HepG2 (cell line): ENCODE measurements around the gene NUP214. TPM values are rescaled to one million over a fixed set of nuclear protein-coding genes. Genes with fewer than 3 reads are reported as not detected.
A peak's percentile ranks its signal among the peaks of the same experiment; 100 is the strongest.

Experiments used
- ARID4A ChIP-seq: sonication (generic); formaldehyde crosslinking; IDR thresholded peaks from 2 replicates; pipeline ENCODE4 v1.5.0; 2020; ENCODE audit warnings: mild to moderate bottlenecking, missing genetic modification reagents, borderline replicate concordance
- EP300 ChIP-seq, 3 experiments: sonication (generic) in 1 of 3; formaldehyde crosslinking in 1 of 3; IDR thresholded peaks; 2 replicates each; pipeline versions ENCODE4 v1.5.1 to v1.6.1; 2011 to 2020; ENCODE audit warnings: low read depth in 2 of 3, low read length in 2 of 3, borderline replicate concordance in 1 of 3, improper control_type of control experiment in 1 of 3, mild to moderate bottlenecking in 1 of 3, missing genetic modification reagents in 1 of 3, moderate library complexity in 1 of 3
- GLMP ChIP-seq: sonication (generic); formaldehyde crosslinking; IDR thresholded peaks from 2 replicates; pipeline ENCODE4 v1.9.0; 2021; ENCODE audit warnings: missing genetic modification reagents, mild to moderate bottlenecking, borderline replicate concordance
- KLF11 ChIP-seq: IDR thresholded peaks from 2 replicates; pipeline ENCODE4 v1.6.1; 2016; ENCODE audit warnings: missing compliant biosample characterization
- KLF12 ChIP-seq: sonication (generic); formaldehyde crosslinking; IDR thresholded peaks from 2 replicates; pipeline ENCODE4 v1.4.0; 2020; ENCODE audit warnings: missing genetic modification reagents, borderline replicate concordance
- MAF1 ChIP-seq: sonication (generic); formaldehyde crosslinking; IDR thresholded peaks from 2 replicates; pipeline ENCODE4 v1.5.0; 2020; ENCODE audit warnings: missing genetic modification reagents, borderline replicate concordance
- MED1 ChIP-seq: sonication (generic); formaldehyde crosslinking; IDR thresholded peaks from 2 replicates; pipeline ENCODE4 v1.4.0; 2020; ENCODE audit warnings: missing genetic modification reagents
- MED8 ChIP-seq: sonication (generic); formaldehyde crosslinking; IDR thresholded peaks from 2 replicates; pipeline ENCODE4 v1.8.1; 2023; ENCODE audit warnings: mild to moderate bottlenecking, missing genetic modification reagents; ENCODE audit not compliant: insufficient replicate concordance
- MEIS2 ChIP-seq: sonication (generic); formaldehyde crosslinking; IDR thresholded peaks from 2 replicates; pipeline ENCODE4 v1.9.0; 2021; ENCODE audit warnings: mild to moderate bottlenecking, missing genetic modification reagents
- MNT ChIP-seq: fragments of 450-650 bp; IDR thresholded peaks from 2 replicates; pipeline ENCODE4 v1.6.1; 2016
- NBN ChIP-seq: fragments of 450-650 bp; conservative IDR thresholded peaks from 2 replicates; pipeline ENCODE4 v1.6.1; 2017
- NR1H2 ChIP-seq: sonication (generic); formaldehyde crosslinking; IDR thresholded peaks from 2 replicates; pipeline ENCODE4 v1.8.1; 2022; ENCODE audit warnings: low read depth, missing genetic modification reagents, borderline replicate concordance
- PHF21A ChIP-seq: sonication (generic); formaldehyde crosslinking; IDR thresholded peaks from 2 replicates; pipeline ENCODE4 v1.5.0; 2020; ENCODE audit warnings: mild to moderate bottlenecking, missing genetic modification reagents
- POGK ChIP-seq: sonication (generic); formaldehyde crosslinking; conservative IDR thresholded peaks from 2 replicates; pipeline ENCODE4 v1.8.0; 2022; ENCODE audit warnings: mild to moderate bottlenecking, moderate library complexity, missing genetic modification reagents
- TBX3 ChIP-seq: fragments of 450-650 bp; IDR thresholded peaks from 2 replicates; pipeline ENCODE4 v1.6.1; 2017; ENCODE audit warnings: antibody characterized with exemption, mild to moderate bottlenecking, inconsistent platforms, borderline replicate concordance
- ZNF121 ChIP-seq: sonication (generic); formaldehyde crosslinking; IDR thresholded peaks from 2 replicates; pipeline ENCODE4 v1.5.0; 2020; ENCODE audit warnings: mild to moderate bottlenecking, missing genetic modification reagents
- ZNF383 ChIP-seq: sonication (generic); formaldehyde crosslinking; IDR thresholded peaks from 2 replicates; pipeline ENCODE4 v1.4.0; 2020; ENCODE audit warnings: missing genetic modification reagents, mild to moderate bottlenecking, borderline replicate concordance
- ZNF501 ChIP-seq: sonication (generic); formaldehyde crosslinking; IDR thresholded peaks from 2 replicates; pipeline ENCODE4 v1.5.1; 2020; ENCODE audit warnings: mild to moderate bottlenecking, moderate library complexity, missing genetic modification reagents
- ZNF556 ChIP-seq: sonication (generic); formaldehyde crosslinking; IDR thresholded peaks from 2 replicates; pipeline ENCODE4 v1.4.0; 2020; ENCODE audit warnings: mild to moderate bottlenecking, missing genetic modification reagents, borderline replicate concordance
- polyA plus RNA-seq, 8 experiments: library from polyadenylated mRNA; depleted of rRNA in 3 of 8; stranded (reverse) in 7 of 8; unstranded in 1 of 8; fragments of >200 nt; fragmentation: Illumina TruSeq in 4 of 8; extraction: Trizol in 4 of 8; gene quantifications; 2 replicates each; pipeline versions ENCODE4 v1.2.1 to v1.2.3, GENCODE V29; 2011 to 2016; ENCODE audit warnings: low read depth in 4 of 8, missing spikeins in 1 of 8, mixed read lengths in 1 of 8; ENCODE audit not compliant: insufficient read depth in 1 of 8
- total RNA-seq, 5 experiments: library from RNA; depleted of rRNA; stranded (reverse); fragments of >200 nt; fragmentation: Illumina TruSeq; extraction: Trizol; gene quantifications; 2 replicates each; pipeline ENCODE4 v1.2.3, GENCODE V29; 2016; ENCODE audit warnings: low read depth in 1 of 5

NUP214 gene
- total and polyA plus RNA-seq, 2 of the 13 experiments (the other 11 are each of a cell fraction or from before 2014, with no cell fraction given), result 8.4 to 16.0 TPM

GRCh38 chr9:131078427-131079366, 46.7 kb upstream of the NUP214 start (continued):
- TF ChIP-seq MNT (no peak), ZNF121 (0 out of 2 replicates have a peak, but pooled peaks have one; percentile 29), ZNF556 (CRISPR knock-in tag) (no peak), NR1H2 (CRISPR knock-in tag) (no peak), MAF1 (CRISPR knock-in tag) (0 out of 2 replicates have a peak, but pooled peaks have one; percentile 46), TBX3 (no peak), MED1 (CRISPR knock-in tag) (peak; percentile 41; the same call in 1 of the 2 replicates), NBN (no peak), GLMP (no peak), MEIS2 (CRISPR knock-in tag) (no peak), PHF21A (CRISPR knock-in tag) (0 out of 2 replicates have a peak, but pooled peaks have one; percentile 18), POGK (no peak; the same call in 1 of the 2 replicates), ZNF501 (CRISPR knock-in tag) (no peak), EP300 (IDR thresholded peaks at IDR 0.05; ENCODE audit: low read depth in 2 of 2, low read length in 2 of 2) (no peak; a peak in 1 of 4 replicates), EP300 (CRISPR knock-in tag; IDR thresholded peaks at IDR 0.05; ENCODE audit: borderline replicate concordance) (no peak; the same call in 1 of the 2 replicates), MED8 (CRISPR knock-in tag) (no peak), KLF12 (no peak), ARID4A (CRISPR knock-in tag) (no peak), KLF11 (no peak), ZNF383 (no peak)
